Progenitor cell of endocrine pancreas (in vitro differentiated cells): Measurements from ENCODE around the gene SRRD. TPM values are rescaled to one million over a fixed set of nuclear protein-coding genes. Genes with fewer than 3 reads are reported as not detected.
A peak's percentile ranks its signal among the peaks of the same experiment; 100 is the strongest.

Experiments used
- DNase-seq: peaks from one replicate; pipeline ENCODE4 v3.0.0; 2021; ENCODE audit warnings: low spot score; ENCODE audit not compliant: unreplicated experiment
- H3K27ac Mint-ChIP-seq: 2 replicates; pipeline ENCODE4 v1.8.0; 2021; ENCODE audit warnings: mild to moderate bottlenecking, moderate library complexity, mixed read lengths
- H3K27me3 Mint-ChIP-seq: 2 replicates; pipeline ENCODE4 v1.8.0; 2021; ENCODE audit warnings: mixed read lengths
- H3K36me3 Mint-ChIP-seq: 2 replicates; pipeline ENCODE4 v1.8.0; 2022; ENCODE audit warnings: mixed read lengths; ENCODE audit not compliant: insufficient read depth
- H3K4me1 Mint-ChIP-seq: 2 replicates; pipeline ENCODE4 v1.8.0; 2021; ENCODE audit warnings: low read depth, mixed read lengths
- H3K4me3 Mint-ChIP-seq: 2 replicates; pipeline ENCODE4 v1.8.0; 2021; ENCODE audit warnings: low read depth, mild to moderate bottlenecking, moderate library complexity, mixed read lengths
- H3K9me3 Mint-ChIP-seq: 2 replicates; pipeline ENCODE4 v1.8.0; 2021; ENCODE audit warnings: low read depth, mixed read lengths
- CTCF ChIP-seq: fragments of 200-600 bp; sonication (generic); IDR thresholded peaks from one replicate; pipeline ENCODE4 v1.5.0; 2021; ENCODE audit warnings: antibody characterized with exemption, mild to moderate bottlenecking; ENCODE audit not compliant: unreplicated experiment
- total RNA-seq: library from RNA; stranded (reverse); gene quantifications from 2 replicates; pipeline ENCODE4 v1.2.1, GENCODE V29; 2021

SRRD gene
- total RNA-seq, 1 donor from 2014 or later: 23.2 TPM

GRCh38 chr22:26445577-26446275, 38.0 kb upstream of the SRRD start:
- Mint-ChIP-seq H3K4me1 (peaks cover 2% of the 10 kb centered on the region), H3K27me3 (no peaks in the 10 kb centered on the region), H3K36me3 (no peaks in the 10 kb centered on the region), H3K9me3 (no peaks in the 10 kb centered on the region), H3K4me3 (no peak overlapping the region), H3K27ac (no peak overlapping the region)
- no peak for DNase-seq
- no peak for TF ChIP-seq CTCF

- Mint-ChIP-seq H3K4me3 (no peak overlapping the region), H3K27me3 (no peaks in the 10 kb centered on the region), H3K4me1 (peaks cover 2% of the 10 kb centered on the region), H3K36me3 (peaks cover 3% of the 10 kb centered on the region), H3K9me3 (no peaks in the 10 kb centered on the region), H3K27ac (no peak overlapping the region)
- TF ChIP-seq CTCF: no peak
- no peak for DNase-seq
These were observed 36.7 kb upstream of the SRRD start for GRCh38 chr22:26446808-26447515.

GRCh38 chr22:26447584-26448329, 35.9 kb upstream of the SRRD start:
- Mint-ChIP-seq H3K27me3 (no peaks in the 10 kb centered on the region), H3K27ac (no peak overlapping the region), H3K36me3 (peaks cover 3% of the 10 kb centered on the region), H3K4me1 (peaks cover 2% of the 10 kb centered on the region), H3K9me3 (no peaks in the 10 kb centered on the region), H3K4me3 (no peak overlapping the region)
- TF ChIP-seq CTCF: no peak
- no peak for DNase-seq

- no peak for TF ChIP-seq CTCF
- Mint-ChIP-seq H3K4me3 (no peak overlapping the region), H3K27ac (no peak overlapping the region), H3K9me3 (no peaks in the 10 kb centered on the region), H3K27me3 (no peaks in the 10 kb centered on the region), H3K4me1 (peaks cover 2% of the 10 kb centered on the region), H3K36me3 (peaks cover 3% of the 10 kb centered on the region)
- DNase-seq: no peak
These were observed 35.3 kb upstream of the SRRD start for GRCh38 chr22:26448334-26448733.

- H3K4me1 Mint-ChIP-seq: peaks cover 2% of the 10 kb centered on the region
- no peaks in the 10 kb centered on the region for H3K9me3 Mint-ChIP-seq
These were observed 34.7 kb upstream of the SRRD start for GRCh38 chr22:26448941-26449340.

More at GRCh38 chr22:26448941-26449340, 34.7 kb upstream of the SRRD start:
- no peak for DNase-seq
- H3K36me3 Mint-ChIP-seq: peaks cover 5% of the 10 kb centered on the region
- TF ChIP-seq CTCF: no peak
- no peak overlapping the region for H3K4me3 Mint-ChIP-seq
- H3K27ac Mint-ChIP-seq: peak overlapping the region; percentile 20
- no peaks in the 10 kb centered on the region for H3K27me3 Mint-ChIP-seq
